ENCODE measurements around the gene POLN.

Gene POLN

GRCh38 chr4:2069161-2069971 lies 172.6 kb downstream of the POLN start:
- TF ChIP-seq FOXP2 (optimal IDR thresholded peaks at IDR 0.05; ENCODE audit: borderline replicate concordance, extremely low read depth, extremely low read length, insufficient read depth) (no peak), POLR2AphosphoS5 (IDR thresholded peaks at IDR 0.05; ENCODE audit: low read depth, low read length) (no peak), TAF1 (IDR thresholded peaks at IDR 0.05; ENCODE audit: borderline replicate concordance, insufficient read depth, low read length) (no peak), REST (IDR thresholded peaks at IDR 0.05; ENCODE audit: insufficient read depth in 1 of 2, low read depth in 2 of 2, low read length in 2 of 2) (no peak), SIN3A (IDR thresholded peaks at IDR 0.05; ENCODE audit: borderline replicate concordance, insufficient read depth, low read length) (no peak)

- no peak for TF ChIP-seq POLR2AphosphoS5 (IDR thresholded peaks at IDR 0.05; ENCODE audit: low read depth, low read length)
- no peak for TF ChIP-seq SIN3A (IDR thresholded peaks at IDR 0.05; ENCODE audit: borderline replicate concordance, insufficient read depth, low read length)
- TF ChIP-seq REST (IDR thresholded peaks at IDR 0.05; ENCODE audit: insufficient read depth in 1 of 2, low read depth in 2 of 2, low read length in 2 of 2) = no peak
- no peak for TF ChIP-seq TAF1 (IDR thresholded peaks at IDR 0.05; ENCODE audit: borderline replicate concordance, insufficient read depth, low read length)
- TF ChIP-seq FOXP2 (optimal IDR thresholded peaks at IDR 0.05; ENCODE audit: borderline replicate concordance, extremely low read depth, extremely low read length, insufficient read depth) = no peak
These were observed 173.4 kb downstream of the POLN start for GRCh38 chr4:2068566-2068965.

- TF ChIP-seq REST (IDR thresholded peaks at IDR 0.05; ENCODE audit: insufficient read depth in 1 of 2, low read depth in 2 of 2, low read length in 2 of 2) = no peak
- TF ChIP-seq SIN3A (IDR thresholded peaks at IDR 0.05; ENCODE audit: borderline replicate concordance, insufficient read depth, low read length) = no peak
- TF ChIP-seq FOXP2 (optimal IDR thresholded peaks at IDR 0.05; ENCODE audit: borderline replicate concordance, extremely low read depth, extremely low read length, insufficient read depth) = no peak
- TF ChIP-seq TAF1 (IDR thresholded peaks at IDR 0.05; ENCODE audit: borderline replicate concordance, insufficient read depth, low read length) = no peak
- TF ChIP-seq POLR2AphosphoS5 (IDR thresholded peaks at IDR 0.05; ENCODE audit: low read depth, low read length) = no peak
These were observed 173.8 kb downstream of the POLN start for GRCh38 chr4:2068198-2068470.

- TF ChIP-seq POLR2AphosphoS5 (IDR thresholded peaks at IDR 0.05; ENCODE audit: low read depth, low read length) = no peak
- no peak for TF ChIP-seq REST (IDR thresholded peaks at IDR 0.05; ENCODE audit: insufficient read depth in 1 of 2, low read depth in 2 of 2, low read length in 2 of 2)
- TF ChIP-seq SIN3A (IDR thresholded peaks at IDR 0.05; ENCODE audit: borderline replicate concordance, insufficient read depth, low read length) = no peak
- no peak for TF ChIP-seq FOXP2 (optimal IDR thresholded peaks at IDR 0.05; ENCODE audit: borderline replicate concordance, extremely low read depth, extremely low read length, insufficient read depth)
- TF ChIP-seq TAF1 (IDR thresholded peaks at IDR 0.05; ENCODE audit: borderline replicate concordance, insufficient read depth, low read length) = no peak
These were observed 174.3 kb downstream of the POLN start for GRCh38 chr4:2067446-2068197.
